Measurements from ENCODE around the gene OGFR. TPM values are rescaled to one million over a fixed set of nuclear protein-coding genes. Genes with fewer than 3 reads are reported as not detected.

The OGFR gene
- total RNA-seq, 1 donor from 2014 or later = 20.6 TPM

DNA sequence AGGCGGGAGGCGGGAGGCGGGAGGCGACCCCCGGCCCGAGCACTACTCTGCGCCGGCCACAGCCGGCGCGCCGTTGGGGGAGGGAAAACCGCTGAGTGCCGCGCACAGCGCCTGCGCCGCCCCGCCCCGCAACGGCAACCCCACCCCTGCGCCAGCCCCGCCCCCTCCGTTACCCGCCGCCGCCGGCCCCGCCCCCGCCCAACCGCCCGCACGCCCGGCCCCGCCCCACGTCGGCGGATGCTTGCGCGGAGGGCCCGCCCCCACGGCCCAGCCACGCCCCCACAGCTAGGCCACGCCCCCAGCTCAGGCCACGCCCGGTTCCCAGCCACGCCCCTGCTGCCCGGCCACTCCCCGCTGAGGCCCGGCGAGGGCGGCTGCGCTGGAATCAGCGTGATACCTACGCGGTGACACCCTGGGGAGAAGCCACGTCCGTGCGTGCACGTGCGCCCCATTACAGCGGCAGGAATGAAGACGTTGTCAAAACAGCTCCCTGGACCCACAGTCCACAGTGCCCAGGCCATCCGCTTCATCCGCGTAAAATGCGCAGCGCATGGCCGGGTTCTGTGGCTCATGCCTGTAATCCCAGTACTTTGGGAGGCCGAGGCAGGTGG lies 57.2 kb downstream of the OGFR start, which contains the start of gene TCFL5:
TSS of gene TCFL5 (minus strand) at position 97 of the 611 bp plus-strand sequence. CDS start 152 bp downstream, outside the sequence.
- DNase-seq = peak; percentile 93

Small RNA genes lying within 50 kb of the gene (small RNA-seq; reads per million reads assigned to genes)
- not detected for gene DPH3P1 (ENCODE audit: low replicate concordance)

Other genes starting within 250 kb of the OGFR start
- 4.1 TPM for gene SLCO4A1, start 162.3 kb upstream of the OGFR start, total RNA-seq
- gene NTSR1, start 96.0 kb upstream of the OGFR start, total RNA-seq = not detected
- gene MRGBP, start 8.4 kb upstream of the OGFR start, total RNA-seq = 11.3 TPM
- 28.1 TPM for gene COL9A3, start 12.2 kb downstream of the OGFR start, total RNA-seq
- 9.1 TPM for gene TCFL5, start 57.0 kb downstream of the OGFR start, total RNA-seq
- 57.5 TPM for gene DIDO1, start 121.7 kb downstream of the OGFR start, total RNA-seq
- 31.3 TPM for gene GID8, start 133.3 kb downstream of the OGFR start, total RNA-seq
- 2.3 TPM for gene SLC17A9, start 147.9 kb downstream of the OGFR start, total RNA-seq
- not detected for gene BHLHE23, start 202.1 kb downstream of the OGFR start, total RNA-seq

All from tongue (tissue), 3 donors.